ENCODE data around the gene TIAL1. TPM values are rescaled to one million over a fixed set of nuclear protein-coding genes. Genes with fewer than 3 reads are reported as not detected.

Gene TIAL1, protein sequence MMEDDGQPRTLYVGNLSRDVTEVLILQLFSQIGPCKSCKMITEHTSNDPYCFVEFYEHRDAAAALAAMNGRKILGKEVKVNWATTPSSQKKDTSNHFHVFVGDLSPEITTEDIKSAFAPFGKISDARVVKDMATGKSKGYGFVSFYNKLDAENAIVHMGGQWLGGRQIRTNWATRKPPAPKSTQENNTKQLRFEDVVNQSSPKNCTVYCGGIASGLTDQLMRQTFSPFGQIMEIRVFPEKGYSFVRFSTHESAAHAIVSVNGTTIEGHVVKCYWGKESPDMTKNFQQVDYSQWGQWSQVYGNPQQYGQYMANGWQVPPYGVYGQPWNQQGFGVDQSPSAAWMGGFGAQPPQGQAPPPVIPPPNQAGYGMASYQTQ
- total RNA-seq, result 52.9 and 62.6 TPM in 2 replicates

GRCh38 chr10:119596537-119597404 lies at the start of gene TIAL1:
Gene TIAL1, minus strand, starts transcription at chr10:119596964. Its CDS starts 499 bp downstream, at chr10:119596465.

GRCh38 chr10:119542357-119542987 lies 54.3 kb downstream of the TIAL1 start, which contains the start of gene RGS10:
Gene RGS10, minus strand, starts transcription at chr10:119542719. Its CDS starts 81 bp downstream, at chr10:119542638.

Other genes starting within 250 kb of the TIAL1 start
- 25.0 and 35.8 TPM in 2 replicates for gene RGS10, start 54.2 kb downstream of the TIAL1 start, total RNA-seq
- gene BAG3, start 54.4 kb upstream of the TIAL1 start, total RNA-seq, result 20.8 and 30.0 TPM in 2 replicates
- 22.6 and 24.9 TPM in 2 replicates for gene INPP5F, start 129.1 kb upstream of the TIAL1 start, total RNA-seq